SU-DHL-6 (cell line): ENCODE results near the gene ENTPD8.

Source experiments
- CTCF ChIP-seq: fragments of 200-600 bp; sonication (generic); IDR thresholded peaks from one replicate; pipeline ENCODE4 v1.5.1; 2017; ENCODE audit warnings: antibody characterized with exemption, mild to moderate bottlenecking, low read length, moderate library complexity; ENCODE audit not compliant: insufficient read depth, poor library complexity, severe bottlenecking
- EZH2phosphoT487 ChIP-seq: fragments of 200-600 bp; sonication (generic), shearing (Covaris generic); conservative IDR thresholded peaks from 2 replicates; pipeline ENCODE4 v1.6.1; 2018; ENCODE audit warnings: mild to moderate bottlenecking, antibody characterized with exemption, low read length, moderate library complexity, mixed read lengths

GRCh38 chr9:137474271-137474670 is 33.1 kb upstream of the ENTPD8 start:
- TF ChIP-seq CTCF (no peak), EZH2phosphoT487 (no peak)
